HG03520 (cell line): ENCODE measurements around the gene ID1.
"Not testable (repeated sequence)": the region's sequence is repeated elsewhere in the genome, so short reads cannot be mapped to it uniquely, and the experiment has no call there.

ENCODE experiments used
- ATAC-seq: cut with Tn5 transposase; IDR thresholded peaks from one replicate; pipeline ENCODE4 v1.9.1; 2021; ENCODE audit warnings: mild to moderate bottlenecking, moderate library complexity; ENCODE audit not compliant: unreplicated experiment

Gene ID1

DNA sequence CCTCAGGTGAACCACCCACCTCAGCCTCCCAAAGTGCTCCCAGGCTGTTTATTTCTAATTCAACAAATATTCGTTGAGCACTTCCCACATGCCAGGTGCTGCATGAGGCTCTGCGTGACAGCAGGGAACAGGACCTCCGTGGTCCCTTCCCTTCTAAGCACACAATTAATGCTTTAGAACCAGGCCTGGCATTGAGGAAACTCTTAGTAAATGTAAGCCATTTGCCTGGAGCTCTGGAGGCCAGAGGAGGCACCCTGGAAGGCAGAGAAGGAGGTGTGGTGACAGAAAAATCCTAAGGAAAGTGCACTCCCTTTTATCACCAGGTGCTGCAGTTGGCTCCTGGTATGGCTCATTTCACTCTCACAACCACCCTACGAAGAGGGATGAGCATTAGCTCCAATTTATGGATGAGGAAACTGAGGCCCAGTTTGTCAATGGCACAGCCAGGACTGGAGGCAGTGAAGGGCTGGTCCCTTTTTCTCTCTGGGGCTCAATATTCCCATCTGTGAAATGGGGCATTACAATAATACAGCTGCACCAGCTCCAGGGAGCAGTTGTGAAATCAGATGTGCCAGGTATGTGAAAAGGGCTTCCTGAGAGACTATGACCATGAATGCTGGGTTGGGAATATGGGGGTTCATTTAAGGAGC is 8.1 kb upstream of the ID1 start:
- no peak for ATAC-seq

DNA sequence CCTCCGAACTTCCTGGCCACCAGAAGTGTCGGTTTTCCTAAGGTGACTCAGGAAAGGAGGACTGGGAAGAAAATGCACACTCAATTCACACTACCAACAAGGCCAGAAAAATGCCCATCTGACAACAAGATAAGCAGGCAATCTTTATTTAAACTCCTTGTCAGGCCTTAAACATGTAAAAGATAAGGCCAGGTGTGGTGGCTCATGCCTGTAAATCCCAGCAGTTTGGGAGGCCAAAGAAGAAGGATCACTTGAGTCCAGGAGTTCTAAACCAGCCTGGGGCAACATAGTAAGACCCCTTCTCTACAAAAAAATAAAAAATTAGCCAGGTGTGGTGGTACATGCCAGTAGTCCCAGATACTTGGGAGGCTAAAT is 7.6 kb upstream of the ID1 start:
- ATAC-seq, result no peak

DNA sequence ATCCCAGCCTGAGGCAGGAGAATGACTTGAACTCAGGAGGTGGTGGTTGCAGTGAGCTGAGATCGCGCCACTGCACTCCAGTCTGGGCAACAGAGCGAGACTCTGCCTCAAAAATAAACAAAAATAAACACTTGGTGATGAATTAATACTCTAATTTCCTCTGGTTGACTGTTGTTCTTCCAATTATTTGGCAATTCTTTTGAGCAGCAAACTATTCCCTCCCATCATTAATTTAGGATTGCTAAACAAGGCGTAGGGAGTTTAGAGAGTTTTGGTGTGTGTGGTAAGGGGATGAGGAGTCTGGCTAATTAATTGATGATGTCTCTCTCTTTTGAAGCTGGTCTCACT is 2.7 kb upstream of the ID1 start:
- ATAC-seq, result no peak

- ATAC-seq, result peak; percentile 72
Measured at GRCh38 chr20:31602779-31603441, 2.2 kb upstream of the ID1 start.

GRCh38 chr20:31603822-31604566 is 1.1 kb upstream of the ID1 start:
- ATAC-seq, result peak; percentile 34

- no peak for ATAC-seq
Measured at GRCh38 chr20:31604567-31605030, 490 bp upstream of the ID1 start.

DNA sequence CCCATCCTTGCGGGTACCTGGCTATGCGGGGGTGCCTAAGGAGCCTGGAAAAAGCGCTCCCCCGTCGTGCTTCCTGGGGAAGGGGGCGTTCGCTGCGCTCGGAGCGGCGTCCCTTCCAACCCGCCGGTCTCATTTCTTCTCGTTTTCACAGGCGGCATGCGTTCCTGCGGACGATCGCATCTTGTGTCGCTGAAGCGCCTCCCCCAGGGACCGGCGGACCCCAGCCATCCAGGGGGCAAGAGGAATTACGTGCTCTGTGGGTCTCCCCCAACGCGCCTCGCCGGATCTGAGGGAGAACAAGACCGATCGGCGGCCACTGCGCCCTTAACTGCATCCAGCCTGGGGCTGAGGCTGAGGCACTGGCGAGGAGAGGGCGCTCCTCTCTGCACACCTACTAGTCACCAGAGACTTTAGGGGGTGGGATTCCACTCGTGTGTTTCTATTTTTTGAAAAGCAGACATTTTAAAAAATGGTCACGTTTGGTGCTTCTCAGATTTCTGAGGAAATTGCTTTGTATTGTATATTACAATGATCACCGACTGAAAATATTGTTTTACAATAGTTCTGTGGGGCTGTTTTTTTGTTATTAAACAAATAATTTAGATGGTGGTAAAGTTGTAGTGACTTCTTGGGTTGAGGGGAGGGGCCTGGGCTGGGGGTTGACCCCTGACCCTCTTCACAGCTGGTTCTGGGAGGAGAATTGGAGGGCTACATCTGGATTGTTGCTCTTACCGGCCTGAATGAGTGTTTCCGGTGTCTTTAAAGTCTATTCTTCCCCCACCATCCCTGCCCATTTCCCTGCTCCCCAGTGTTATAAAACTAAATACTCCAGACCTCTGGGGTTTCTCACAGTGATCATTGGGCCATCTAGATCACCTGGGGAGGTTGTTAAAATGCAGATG is 1.1 kb downstream of the ID1 start:
- no peak for ATAC-seq

GRCh38 chr20:31606804-31607639 is 1.9 kb downstream of the ID1 start:
- ATAC-seq, result no peak

GRCh38 chr20:31607640-31608250 is 2.7 kb downstream of the ID1 start:
- no peak for ATAC-seq

DNA sequence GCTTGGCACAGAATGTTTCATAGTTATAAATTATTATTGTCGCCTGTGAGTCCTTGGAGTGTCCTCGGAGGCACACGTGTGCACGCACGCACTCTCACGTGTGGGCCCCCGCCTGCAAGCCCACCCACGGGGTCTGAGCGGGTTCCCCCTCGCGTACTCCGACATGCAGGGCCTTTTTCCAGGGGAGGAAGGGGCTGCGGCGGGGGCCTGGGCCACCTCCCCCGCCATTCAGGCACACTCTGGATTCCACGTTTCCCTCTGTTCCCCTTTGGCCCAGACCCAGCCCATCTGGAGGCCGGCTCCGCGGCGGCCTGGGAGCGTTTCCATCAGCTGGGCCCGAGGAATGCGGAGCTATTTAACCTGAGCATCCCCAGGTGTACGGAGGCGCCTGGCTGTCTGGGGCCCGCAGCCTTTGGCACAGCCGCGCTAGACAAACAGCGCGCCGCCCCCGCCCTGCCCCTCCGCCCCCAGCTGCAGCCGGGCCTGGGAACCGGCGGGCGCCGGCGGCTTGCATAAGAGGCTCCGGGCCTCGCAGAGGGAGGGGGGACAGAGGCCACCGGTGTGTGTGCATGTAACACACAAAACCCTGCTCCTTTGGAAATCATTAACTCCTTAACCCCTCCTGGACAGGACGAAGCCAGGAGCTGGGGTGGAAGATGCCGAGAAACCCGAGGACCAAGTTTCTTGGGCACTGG is 3.3 kb downstream of the ID1 start:
- ATAC-seq, result no peak

DNA sequence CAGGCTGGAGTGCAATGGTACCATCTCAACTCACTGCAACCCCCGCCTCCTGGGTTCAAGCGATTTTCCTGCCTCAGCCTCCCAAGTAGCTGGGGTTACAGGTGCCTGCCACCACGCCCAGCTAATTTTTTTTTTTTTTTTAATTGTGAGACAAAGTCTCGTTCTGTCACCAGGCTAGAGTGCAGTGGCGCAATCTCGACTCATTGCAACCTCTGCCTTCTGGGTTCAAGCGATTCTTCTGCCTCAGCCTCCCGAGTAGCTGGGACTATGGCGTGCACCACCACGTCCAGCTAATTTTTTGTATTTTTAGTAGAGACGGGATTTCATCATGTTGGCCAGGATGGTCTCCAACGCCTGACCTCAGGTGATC is 7.2 kb downstream of the ID1 start:
- ATAC-seq, result not testable (repeated sequence)

DNA sequence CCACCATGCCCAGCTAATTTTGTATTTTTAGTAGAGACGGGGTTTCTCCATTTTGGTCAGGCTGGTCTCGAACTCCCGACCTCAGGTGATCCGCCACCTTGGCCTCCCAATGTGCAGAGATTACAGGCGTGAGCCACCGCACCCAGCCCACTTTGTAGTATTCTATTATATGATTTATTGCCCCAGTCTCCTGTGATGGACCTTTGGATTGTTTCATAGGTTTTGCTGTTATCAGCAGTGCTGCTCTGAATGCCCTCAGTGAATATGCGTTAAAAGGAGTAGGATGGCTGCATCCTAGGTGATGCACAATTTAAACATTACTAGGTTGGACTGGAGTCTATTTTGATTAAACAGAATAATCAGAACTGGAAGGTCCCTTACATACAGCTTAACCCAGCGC is 10.3 kb downstream of the ID1 start:
- no peak for ATAC-seq

DNA sequence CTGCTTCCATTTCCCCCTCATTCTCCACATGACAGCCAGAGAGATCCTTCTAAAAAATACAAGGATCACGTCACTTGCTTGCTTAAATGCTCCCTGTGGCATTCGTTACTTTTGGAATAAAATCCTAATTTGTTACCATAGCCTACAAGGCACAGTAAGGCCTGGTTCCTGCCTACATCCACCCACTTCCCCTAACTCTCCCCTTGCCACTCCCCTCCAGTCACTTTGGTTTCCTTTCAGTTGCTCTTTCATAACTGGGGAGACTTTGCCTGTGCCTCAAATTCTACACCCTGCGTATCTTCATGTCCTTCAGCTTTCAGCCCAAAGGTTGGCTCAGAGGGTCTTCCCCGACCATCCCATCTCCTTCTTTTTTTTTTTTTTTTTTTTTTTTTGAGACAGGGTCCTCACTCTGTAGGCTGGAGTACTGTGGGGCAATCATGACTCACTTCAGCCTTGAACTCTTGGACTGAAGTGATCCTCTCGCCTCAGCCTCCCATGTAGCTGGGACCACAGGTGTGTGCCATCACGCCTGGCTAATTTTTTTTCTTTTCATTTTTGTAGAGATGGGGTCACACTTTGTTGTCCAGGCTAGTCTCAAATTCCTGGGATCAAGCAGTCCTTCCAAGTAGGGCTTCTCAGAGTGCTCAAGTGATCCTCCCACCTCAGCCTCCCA is 12.5 kb downstream of the ID1 start:
- ATAC-seq, result no peak

DNA sequence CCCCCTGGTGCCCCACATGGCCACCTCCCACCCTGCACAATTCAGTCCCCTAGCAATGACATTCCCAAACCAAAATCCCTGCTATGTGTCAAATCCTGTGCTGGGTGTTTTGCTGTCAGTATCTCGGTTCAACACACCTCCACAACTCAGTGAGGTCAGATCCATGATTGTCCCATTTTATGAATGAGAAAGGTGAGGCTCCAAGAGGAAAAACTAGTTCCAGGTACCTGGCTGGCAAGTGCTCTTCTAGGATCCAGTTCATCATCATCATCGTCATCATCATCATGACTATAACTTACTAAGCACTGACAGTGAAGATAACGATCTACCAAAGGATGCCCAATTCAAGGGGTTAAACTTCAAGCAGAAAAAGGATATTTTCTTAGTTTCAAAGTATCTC is 15.2 kb downstream of the ID1 start:
- ATAC-seq, result no peak

- not testable (repeated sequence) for ATAC-seq
Measured at GRCh38 chr20:31623123-31623505, 18.0 kb downstream of the ID1 start.

DNA sequence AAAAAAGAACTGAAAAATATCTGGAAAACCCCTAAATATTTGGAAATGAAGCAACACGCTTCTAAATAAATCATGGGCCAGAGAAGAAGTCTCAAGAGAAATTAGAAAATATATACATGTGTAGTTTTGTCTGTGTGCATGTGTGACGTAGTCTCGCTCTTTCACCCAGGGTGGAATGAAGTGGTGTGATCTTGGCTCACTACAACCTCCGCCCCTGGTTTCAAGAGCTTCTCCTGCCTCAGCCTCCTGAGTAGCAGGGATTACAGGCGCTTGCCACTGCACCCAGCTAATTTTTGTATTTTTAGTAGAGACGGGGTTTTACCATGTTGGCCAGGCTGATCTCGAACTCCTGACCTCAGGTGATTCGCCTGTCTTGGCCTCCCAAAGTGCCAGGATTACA is 21.4 kb downstream of the ID1 start:
- ATAC-seq, result not testable (repeated sequence)

GRCh38 chr20:31628057-31628456 is 23.0 kb downstream of the ID1 start:
- not testable (repeated sequence) for ATAC-seq

DNA sequence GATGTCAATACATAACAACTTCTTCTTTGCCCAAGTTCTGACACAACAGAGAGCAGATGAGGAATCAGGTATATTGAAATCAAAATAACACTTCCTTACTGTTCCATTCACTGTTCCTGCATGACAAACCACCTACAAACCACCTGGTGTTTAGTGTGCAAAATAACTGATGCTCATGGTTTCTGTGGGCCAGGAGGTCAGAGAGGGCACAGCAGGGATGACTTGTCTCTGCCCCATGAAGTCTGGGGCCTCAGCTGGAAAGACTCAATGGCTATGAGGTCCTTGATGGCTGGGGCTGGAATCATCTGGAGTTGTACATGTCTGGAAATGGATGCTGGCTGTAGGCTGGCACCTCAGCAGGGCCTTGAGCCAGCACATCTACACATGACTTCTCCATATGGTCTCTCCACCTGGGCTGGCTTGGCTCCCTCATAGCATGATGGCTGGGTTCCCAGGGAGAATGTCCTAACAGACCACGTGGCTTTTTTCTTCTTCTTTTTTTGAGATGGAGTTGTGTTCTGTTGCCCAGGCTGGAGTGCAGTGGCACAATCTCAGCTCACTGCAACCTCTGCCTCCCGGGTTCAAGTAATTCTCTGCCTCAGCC is 25.2 kb downstream of the ID1 start:
- no peak for ATAC-seq
